ENCODE results near the gene SHISAL1. TPM values are rescaled to one million over a fixed set of nuclear protein-coding genes. Genes with fewer than 3 reads are reported as not detected.

Gene SHISAL1
- total and polyA plus RNA-seq, 10 of the 15 experiments (the other 5 are each of a cell fraction or from before 2014, with no cell fraction given), result not detected

DNA sequence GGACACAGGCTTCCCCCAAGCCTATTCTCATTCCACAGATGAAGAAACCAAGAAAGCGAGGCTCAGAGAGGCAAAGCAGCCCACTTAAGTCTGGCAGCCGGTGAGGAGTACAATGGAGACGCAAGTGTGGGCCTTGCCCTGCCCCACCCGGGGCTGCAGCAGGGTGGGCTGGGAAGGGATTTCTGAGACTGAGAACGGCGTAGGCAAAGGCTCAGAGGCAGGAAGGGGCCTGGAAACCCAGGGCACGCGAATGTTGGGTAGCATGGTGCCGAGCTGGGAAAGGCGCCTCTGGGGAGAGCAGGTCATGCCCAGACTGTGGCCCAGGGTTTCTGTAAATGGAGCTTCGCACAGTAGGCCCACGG, 47.5 kb upstream of the SHISAL1 start:
- BruUV-seq (replicated peaks), result no TSS peak
- SMC1A ChIA-PET (ENCODE audit: uncharacterized antibody, unreplicated experiment), result no interaction called here

More for the DNA sequence above, 47.5 kb upstream of the SHISAL1 start:
- H3K9ac ChIP-seq (ENCODE audit: control insufficient read depth, insufficient read depth, low read length), result no peak overlapping the region
- H3K4me2 ChIP-seq (ENCODE audit: control insufficient read depth, insufficient read depth), result no peak overlapping the region
- no peaks in the 10 kb centered on the region for H3K9me3 ChIP-seq (replicated peaks; ENCODE audit: control insufficient read depth, insufficient read depth, low read length)
- no peaks in the 10 kb centered on the region for H3K79me2 ChIP-seq (ENCODE audit: control insufficient read depth, insufficient read depth, low read length)
- H2AFZ ChIP-seq (ENCODE audit: control insufficient read depth, low read depth, low read length), result no peak overlapping the region
- H3K27me3 ChIP-seq (replicated peaks in 1 of 2; ENCODE audit: control insufficient read depth in 2 of 2, insufficient read depth in 2 of 2, low read length in 1 of 2), result peaks cover 3% of the 10 kb centered on the region in 2 experiments; a peak in 3 of 4 replicates
- H3K36me3 ChIP-seq (ENCODE audit: control insufficient read depth in 2 of 2, insufficient read depth in 2 of 2, low read length in 1 of 2), result no peaks in the 10 kb centered on the region
- in situ Hi-C loops (cut with MboI), result loop anchor here (25.0 kb wide), 1 partner anchor 527 kb away; no protein-coding TSS in a partner anchor
- WGBS (ENCODE audit: insufficient coverage, insufficient replicate concordance, low lambda C conversion rate, missing lambda C conversion rate), result 27% methylated on average over 12 of the region's 12 CpGs
- H3K27ac ChIP-seq (ENCODE audit: control insufficient read depth, insufficient read depth), result no peak overlapping the region
- ATAC-seq (no peak), DNase-seq (ENCODE audit: low read depth, low spot score) (no peak), FAIRE-seq (no peak)
- intact Hi-C loops (cut with micrococcal nuclease; ENCODE audit: unreplicated experiment), result no loop called here
- H4K20me1 ChIP-seq (ENCODE audit: control insufficient read depth, insufficient read depth), result no peaks in the 10 kb centered on the region
- no peak overlapping the region for H3K4me3 ChIP-seq
- ChIA-PET RAD21 (ENCODE audit: unreplicated experiment) (no interaction called here), CTCF (no interaction called here), POLR2A (no interaction called here)
- no peaks in the 10 kb centered on the region for H3K4me1 ChIP-seq (ENCODE audit: control insufficient read depth, insufficient read depth, low read length)
- TF ChIP-seq BRCA1 (IDR thresholded peaks at IDR 0.05; ENCODE audit: low read depth, low read length) (no peak), CHD4 (IDR thresholded peaks at IDR 0.05) (no peak), RFX5 (IDR thresholded peaks at IDR 0.05; ENCODE audit: low read depth, low read length) (no peak), EED (IDR thresholded peaks at IDR 0.05; ENCODE audit: low read depth) (no peak), IKZF2 (IDR thresholded peaks at IDR 0.05) (no peak), CEBPB (IDR thresholded peaks at IDR 0.05; ENCODE audit: borderline replicate concordance in 1 of 2, low read depth in 2 of 2, low read length in 2 of 2) (no peak), HDAC2 (IDR thresholded peaks at IDR 0.05) (no peak), USF2 (IDR thresholded peaks at IDR 0.05; ENCODE audit: borderline replicate concordance, low read depth, low read length) (no peak), SMAD5 (IDR thresholded peaks at IDR 0.05; ENCODE audit: low read depth) (no peak), SMARCA5 (IDR thresholded peaks at IDR 0.05) (no peak), MTA2 (IDR thresholded peaks at IDR 0.05; ENCODE audit: low read depth) (no peak), E2F8 (IDR thresholded peaks at IDR 0.05; ENCODE audit: low read depth, partially characterized antibody) (no peak)
- TF ChIP-seq, protein P1, sequence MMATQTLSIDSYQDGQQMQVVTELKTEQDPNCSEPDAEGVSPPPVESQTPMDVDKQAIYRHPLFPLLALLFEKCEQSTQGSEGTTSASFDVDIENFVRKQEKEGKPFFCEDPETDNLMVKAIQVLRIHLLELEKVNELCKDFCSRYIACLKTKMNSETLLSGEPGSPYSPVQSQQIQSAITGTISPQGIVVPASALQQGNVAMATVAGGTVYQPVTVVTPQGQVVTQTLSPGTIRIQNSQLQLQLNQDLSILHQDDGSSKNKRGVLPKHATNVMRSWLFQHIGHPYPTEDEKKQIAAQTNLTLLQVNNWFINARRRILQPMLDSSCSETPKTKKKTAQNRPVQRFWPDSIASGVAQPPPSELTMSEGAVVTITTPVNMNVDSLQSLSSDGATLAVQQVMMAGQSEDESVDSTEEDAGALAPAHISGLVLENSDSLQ (IDR thresholded peaks at IDR 0.05), result no peak
- TF ChIP-seq, protein P2, sequence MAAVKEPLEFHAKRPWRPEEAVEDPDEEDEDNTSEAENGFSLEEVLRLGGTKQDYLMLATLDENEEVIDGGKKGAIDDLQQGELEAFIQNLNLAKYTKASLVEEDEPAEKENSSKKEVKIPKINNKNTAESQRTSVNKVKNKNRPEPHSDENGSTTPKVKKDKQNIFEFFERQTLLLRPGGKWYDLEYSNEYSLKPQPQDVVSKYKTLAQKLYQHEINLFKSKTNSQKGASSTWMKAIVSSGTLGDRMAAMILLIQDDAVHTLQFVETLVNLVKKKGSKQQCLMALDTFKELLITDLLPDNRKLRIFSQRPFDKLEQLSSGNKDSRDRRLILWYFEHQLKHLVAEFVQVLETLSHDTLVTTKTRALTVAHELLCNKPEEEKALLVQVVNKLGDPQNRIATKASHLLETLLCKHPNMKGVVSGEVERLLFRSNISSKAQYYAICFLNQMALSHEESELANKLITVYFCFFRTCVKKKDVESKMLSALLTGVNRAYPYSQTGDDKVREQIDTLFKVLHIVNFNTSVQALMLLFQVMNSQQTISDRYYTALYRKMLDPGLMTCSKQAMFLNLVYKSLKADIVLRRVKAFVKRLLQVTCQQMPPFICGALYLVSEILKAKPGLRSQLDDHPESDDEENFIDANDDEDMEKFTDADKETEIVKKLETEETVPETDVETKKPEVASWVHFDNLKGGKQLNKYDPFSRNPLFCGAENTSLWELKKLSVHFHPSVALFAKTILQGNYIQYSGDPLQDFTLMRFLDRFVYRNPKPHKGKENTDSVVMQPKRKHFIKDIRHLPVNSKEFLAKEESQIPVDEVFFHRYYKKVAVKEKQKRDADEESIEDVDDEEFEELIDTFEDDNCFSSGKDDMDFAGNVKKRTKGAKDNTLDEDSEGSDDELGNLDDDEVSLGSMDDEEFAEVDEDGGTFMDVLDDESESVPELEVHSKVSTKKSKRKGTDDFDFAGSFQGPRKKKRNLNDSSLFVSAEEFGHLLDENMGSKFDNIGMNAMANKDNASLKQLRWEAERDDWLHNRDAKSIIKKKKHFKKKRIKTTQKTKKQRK (IDR thresholded peaks at IDR 0.05; ENCODE audit: low read depth, low read length), result no peak

All from GM12878 (cell line).